T-helper 2 cell treated with Interferon-gamma antibody and Interleukin-4, amounts not matched to agents 100 ng/mL and 5 ng/mL, for 36 hours (primary cell): ENCODE results near the gene CDK3. TPM values are rescaled to one million over a fixed set of nuclear protein-coding genes. Genes with fewer than 3 reads are reported as not detected.

ENCODE experiments used
- intact Hi-C: fragments of 100-400 bp; cut with micrococcal nuclease; formaldehyde crosslinking; loops from one replicate; pipeline ENCODE4 v1.15.1; 2023
- total RNA-seq: library from RNA; stranded (reverse); gene quantifications from 2 replicates; pipeline ENCODE4 v1.2.3, GENCODE V29; 2022

The CDK3 gene
- total RNA-seq, 1 donor from 2014 or later: 6.7 TPM

DNA sequence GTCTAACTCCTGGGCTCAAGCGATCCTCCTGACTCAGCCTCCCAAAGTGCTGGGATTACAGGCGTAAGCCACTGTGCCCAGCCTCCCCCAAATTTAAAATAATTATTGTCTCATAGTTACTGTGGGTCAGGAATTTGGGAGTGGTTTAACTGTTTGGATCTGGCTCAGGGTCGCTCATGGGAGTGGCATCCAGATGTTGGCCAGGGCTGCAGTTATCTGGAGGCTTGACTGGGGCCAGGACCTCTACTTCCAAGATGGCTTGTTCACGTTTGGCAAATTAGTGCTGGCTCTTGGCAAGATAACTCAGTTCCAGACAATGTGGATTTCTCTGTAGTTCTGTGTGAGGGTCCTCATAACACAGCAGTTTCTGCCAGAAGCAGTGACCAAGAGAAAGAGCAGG is 13.6 kb upstream of the CDK3 start:
- intact Hi-C loops: no loop called here

DNA sequence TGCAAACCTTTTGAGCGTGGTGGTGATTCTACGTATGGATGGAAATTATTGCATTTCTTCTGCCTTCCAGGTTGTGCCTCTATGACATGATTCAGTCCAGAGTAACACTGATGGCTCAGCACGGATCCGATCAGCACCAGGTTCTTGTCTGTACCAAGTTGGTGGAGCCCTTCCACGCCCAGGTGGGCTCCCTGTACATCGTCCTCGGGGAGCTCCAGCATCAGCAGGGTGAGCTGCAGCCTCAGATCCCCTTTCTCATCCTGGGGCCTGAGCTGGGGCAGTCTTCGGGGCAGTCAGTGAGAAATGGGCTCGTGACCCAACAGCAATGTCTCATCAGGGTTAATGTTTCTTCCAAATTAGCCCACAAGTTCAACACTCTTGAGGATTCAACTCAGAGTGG is 9.3 kb upstream of the CDK3 start:
- intact Hi-C loops: no loop called here

DNA sequence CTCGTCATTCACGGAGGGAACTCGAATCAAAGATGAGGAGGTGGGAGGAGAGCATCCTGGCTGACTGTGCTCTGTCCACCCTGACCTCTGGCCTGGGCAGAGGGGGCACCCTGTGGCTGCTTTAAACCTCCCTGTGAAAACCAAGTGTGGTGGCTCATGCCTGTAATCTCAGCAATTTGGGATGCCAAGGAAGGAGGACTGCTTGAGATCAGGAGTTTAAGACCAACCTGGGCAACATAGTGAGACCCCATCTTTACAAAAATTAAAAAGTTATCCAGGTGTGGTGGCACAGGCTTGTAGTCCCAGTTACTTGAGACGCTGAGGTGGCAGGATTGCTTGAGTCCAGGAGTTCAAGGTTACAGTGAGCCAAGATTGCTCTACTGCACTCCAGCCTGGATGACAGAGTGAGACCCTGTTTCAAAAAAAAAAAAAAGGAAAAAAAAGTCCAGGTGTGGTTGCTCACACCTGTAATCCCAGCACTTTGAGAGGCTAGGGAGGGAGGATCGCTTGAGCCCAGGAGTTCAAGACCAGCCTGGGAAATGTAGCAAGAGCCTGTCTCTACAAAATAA is 5.8 kb upstream of the CDK3 start:
- intact Hi-C loops: no loop called here

DNA sequence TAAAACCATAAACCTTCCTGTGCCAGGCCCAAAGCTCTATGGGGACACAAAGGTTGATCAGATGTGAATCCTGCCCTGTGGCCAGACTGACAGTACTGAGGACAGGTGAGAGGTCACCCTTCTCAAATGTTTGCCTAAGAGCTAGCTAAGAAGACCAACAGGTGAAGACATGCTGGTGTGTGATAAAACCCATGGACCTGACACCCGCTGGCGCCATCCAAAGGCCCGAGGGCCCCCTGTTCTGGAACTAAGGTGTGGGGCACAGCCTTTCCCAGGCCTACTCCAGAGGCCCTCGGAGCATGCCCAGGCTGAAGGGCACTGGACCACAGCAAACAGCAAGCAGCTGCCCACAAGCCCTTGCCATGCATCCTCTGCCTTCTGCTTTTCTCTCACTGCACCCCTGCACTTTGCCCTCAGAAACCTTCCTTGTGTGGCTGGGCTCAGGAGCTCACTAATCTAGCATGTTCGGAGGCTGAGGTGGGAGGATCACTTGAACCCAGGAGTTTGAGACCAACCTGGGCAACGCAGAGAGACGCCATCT is 5.2 kb upstream of the CDK3 start:
- intact Hi-C loops: no loop called here

DNA sequence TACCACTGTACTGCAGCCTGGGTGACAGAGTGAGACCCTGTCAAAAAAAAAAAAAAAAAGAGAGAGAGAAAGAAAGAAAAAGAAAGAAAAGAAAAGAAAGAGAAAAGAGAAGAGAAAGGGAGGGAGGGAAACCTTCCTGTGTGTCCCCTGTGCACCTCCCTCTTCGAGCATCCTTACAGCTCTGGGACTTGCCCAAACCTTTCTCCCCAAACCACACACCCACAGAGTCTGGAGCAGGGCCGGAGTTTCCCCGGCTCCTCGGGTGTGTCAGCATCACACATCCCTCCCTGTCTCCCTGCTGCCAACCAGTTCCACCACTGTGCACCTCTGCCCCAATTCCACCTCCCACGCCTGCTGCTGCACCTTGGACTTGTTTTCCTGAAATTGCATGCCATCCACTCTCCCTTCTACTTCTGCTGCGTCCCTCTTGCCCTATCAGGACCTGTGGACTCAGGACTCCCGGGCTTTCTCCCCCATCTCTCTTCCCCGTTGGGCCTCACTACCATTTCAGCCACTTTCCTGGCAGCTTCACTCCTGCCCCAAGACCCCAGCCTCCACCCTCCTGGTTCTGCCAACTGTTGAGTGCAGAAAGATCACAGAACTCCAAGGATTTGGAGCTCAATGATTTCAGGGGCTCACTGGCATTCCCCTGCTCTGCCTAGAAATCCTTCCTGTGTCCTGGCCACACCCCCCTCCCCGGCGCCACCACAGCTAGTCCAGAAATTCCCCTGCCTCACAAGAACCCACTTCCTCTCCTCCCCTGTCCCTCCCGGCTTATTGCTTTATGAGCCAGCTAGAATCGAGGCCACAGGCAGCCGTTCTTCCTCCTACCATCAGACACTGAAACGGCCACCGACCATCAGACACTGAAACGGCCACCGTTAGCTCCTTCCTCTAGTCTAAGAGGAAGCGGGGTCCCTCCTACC is 3.7 kb upstream of the CDK3 start:
- intact Hi-C loops: no loop called here

DNA sequence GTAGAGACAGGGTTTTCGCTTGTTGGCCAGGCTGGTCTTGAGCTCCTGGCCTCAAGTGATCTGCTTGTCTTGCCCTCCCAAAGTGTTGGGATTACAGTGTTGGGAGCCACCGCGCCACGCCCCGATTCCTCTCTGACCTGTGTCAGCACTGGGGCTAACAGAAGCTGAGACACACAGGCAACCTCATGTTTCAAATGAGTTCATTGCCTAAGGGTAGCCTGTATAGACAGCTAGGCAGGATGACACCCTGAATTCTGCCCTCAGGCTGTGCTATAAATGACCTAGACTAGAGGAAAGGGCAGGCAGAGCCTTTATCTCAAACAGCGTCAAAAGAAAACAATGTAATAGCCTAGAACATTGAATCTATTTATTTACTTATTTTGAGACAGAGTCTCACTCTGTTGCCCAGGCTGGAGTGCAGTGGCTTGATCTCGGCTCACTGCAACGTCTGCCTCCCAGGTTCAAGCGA is 2.3 kb upstream of the CDK3 start:
- intact Hi-C loops: no loop called here

DNA sequence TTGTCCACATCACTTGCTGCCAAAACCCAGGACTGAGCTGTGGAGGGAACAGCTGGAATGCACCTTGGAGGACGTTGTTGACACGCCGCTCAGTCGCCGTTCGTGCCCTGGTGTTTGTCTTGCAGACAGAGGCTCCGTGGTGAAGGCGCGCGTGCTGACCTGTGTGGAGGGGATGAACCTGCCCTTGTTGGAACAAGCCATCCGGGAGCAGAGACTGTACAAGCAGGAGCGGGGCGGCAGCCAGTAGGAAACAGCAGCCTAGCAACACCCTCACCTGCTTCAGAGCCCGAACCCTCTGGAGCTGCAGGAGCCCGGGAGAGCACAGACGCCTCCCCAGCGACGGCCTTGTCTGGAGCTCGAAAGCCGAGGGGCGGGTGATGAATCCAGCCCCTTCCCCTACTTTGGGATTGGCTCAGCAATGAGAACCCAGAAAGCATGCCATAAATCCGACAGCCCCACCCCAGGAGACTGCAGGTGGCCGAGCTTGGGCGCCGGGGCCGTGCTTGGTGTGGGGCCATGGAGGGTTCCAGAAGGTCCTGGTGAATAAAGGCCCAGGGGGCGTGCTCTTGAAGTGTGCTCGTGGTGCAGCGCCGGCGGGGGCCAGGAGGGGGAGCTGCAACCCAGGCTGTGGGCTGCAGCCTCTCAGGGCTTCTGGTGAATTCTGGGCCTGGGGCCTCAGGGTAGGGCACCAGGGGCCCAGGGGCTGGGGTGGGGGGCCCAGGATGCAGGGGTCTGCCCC is 470 bp upstream of the CDK3 start:
- intact Hi-C loops: no loop called here

DNA sequence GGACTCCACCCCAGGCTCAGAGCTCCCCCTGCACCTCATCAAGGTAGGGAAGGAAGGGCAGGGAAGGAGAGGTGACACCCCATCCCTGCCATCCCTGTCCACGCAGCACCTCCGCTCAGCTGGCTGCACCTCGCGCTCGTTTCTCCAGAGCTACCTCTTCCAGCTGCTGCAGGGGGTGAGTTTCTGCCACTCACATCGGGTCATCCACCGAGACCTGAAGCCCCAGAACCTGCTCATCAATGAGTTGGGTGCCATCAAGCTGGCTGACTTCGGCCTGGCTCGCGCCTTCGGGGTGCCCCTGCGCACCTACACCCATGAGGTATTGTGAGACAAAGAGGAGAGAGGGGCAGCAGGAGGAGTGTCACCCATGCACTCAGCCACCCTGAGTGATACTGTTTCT is 1.4 kb downstream of the CDK3 start:
- intact Hi-C loops: no loop called here

DNA sequence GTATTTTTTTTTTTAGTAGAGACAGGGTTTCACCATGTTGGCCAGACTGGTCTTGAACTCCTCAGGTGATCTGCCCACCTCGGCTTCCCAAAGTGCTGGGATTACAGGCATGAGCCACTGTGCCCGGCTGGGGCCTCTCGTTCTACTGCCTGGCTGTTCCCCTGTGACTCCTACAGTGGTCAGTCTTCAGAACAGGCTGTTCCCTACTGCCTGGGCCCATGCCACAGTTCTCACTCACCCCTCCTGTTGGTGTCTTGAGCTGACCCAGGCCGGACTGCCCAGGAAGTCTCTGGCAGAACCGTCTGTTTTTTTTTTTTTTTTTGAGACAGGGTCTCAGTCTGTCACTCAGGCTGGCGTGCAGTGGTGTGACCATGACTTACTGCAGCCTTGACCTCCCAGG is 3.3 kb downstream of the CDK3 start:
- intact Hi-C loops: no loop called here

DNA sequence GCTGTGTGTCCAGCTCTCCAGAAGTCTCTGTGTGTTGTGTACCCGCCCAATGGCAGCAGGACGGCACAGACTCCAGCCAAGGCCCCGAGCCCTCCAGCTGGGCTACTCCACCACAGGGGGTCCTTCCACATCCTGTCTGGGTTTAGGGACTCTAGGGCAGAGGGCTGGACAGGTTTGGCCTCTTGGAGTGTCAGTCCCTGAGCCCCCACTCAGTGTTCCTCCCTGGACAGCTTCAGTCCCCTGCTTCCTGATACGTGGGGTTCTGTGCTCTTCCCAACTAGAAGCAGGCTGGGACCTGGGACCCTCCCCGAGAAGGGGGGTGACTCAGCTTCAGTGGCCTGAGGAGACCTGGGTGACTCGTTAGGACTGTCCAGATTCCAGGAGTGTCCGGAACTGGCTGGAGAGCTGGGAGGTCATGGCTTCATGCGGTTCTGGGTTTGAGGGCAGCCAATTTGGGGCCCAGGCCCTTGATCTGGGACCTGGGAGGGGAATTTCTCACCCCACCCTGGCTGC is 4.2 kb downstream of the CDK3 start:
- intact Hi-C loops: loop anchor here (1.0 kb wide), 1 partner anchor 100 kb away; no protein-coding TSS in a partner anchor

DNA sequence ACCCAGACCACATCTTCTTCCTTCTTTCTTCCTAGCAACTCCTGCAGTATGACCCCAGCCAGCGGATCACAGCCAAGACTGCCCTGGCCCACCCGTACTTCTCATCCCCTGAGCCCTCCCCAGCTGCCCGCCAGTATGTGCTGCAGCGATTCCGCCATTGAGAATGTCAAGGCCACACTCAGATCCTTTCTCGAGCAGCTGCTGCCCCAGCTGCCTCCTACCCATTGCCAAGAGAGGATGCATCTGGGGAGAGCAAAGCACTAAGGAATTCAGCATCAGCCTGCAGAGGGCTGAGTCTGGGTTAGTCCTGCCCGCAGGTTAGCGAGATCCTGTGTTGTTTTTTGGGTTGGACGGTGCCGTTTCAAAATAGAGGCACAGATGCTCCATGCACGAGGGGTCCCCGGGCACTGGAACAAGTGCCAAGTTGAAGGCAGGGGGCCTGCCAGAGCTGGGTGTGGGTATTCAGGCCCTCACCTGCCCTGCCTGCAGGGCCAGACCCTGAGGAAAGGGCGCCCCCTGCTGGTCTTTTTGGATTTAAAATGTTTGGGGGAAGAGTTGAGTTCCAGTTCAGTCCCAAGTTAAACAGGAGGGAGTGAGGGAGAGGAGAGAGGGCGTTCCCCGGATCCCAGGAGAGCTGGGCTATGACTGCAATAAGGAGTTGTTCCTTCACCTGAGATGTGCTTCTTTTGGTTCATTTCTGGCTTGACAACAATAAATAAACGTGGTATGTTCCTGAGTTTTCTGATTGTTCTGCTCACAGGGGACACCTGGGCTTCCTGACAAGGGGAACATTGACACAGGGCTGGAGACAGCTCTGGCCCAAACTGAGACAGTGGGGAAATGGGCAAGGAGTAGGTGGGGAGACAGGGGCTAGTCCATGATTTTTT is 4.9 kb downstream of the CDK3 start:
- intact Hi-C loops: loop anchor here (1.0 kb wide), 1 partner anchor 100 kb away; no protein-coding TSS in a partner anchor

DNA sequence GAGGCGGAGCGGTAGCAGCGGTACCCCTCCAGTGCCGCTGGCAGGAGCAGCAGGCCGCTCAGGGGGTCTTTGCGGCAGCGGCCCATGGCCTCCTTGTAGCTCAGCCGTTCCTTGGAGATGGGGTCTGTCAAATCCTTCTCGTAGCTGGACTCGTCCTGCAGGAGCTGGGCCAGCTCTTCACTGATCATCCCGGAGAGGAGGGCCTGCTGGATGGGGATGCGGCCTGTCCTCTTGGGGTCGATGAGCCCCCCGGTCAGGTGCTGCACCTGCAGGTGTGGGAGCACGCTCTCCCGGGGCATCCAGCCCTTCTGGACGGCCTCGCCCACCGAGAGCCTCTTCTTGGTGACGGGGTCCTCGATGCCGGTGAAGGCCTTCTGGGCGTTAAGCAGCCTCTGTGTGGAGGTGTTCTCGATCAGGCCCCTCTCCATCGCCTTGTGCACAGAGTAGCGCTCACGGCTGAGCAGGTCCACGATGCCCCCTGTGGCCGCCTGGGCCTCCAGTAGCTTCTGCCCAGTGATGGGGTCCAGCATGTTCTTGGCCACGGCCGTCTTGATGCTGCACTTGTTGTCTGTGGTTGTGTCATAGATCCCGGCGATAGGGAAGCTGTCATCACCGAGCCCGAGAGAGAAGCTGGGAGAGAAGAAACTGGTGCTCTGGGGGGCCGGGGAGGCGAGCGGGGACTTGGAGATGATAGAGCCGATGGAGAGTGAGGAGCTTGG is 6.6 kb downstream of the CDK3 start:
- intact Hi-C loops: no loop called here

DNA sequence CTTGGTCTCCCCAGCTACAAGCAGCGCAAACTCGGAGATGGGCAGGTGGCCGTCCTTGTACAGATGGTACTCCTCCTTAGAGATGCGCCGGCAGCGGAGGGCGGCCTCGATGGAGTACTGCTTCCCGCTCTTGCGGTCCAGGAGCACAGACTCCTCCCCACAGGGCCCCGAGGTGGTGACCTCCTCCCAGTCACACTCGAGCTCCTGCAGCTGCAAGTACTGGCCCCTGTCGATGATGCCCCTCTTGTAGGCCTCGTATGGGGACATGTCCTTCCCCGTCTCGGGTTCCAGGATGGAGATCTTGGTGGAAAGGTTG is 7.2 kb downstream of the CDK3 start:
- intact Hi-C loops: no loop called here

DNA sequence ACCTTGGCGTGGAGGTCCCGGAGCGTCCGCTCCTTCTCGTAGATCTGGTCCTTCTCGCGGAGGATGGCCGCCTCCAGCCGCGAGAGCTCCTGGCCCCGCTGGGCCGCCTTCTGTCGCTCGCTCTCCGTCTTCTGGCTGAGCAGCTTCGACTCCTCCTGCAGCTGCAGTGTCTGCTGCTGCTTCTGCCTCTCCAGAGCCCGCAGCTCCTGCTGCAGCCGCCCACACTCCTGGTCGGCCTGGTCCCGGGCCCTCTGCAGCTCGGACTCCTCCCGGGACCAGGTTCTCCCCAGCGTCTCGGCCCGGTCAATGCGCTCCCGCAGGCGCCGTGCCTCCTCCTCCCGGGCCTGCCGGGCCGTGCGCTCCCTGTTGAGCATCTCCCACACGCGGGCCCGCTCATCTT is 7.6 kb downstream of the CDK3 start:
- intact Hi-C loops: no loop called here

DNA sequence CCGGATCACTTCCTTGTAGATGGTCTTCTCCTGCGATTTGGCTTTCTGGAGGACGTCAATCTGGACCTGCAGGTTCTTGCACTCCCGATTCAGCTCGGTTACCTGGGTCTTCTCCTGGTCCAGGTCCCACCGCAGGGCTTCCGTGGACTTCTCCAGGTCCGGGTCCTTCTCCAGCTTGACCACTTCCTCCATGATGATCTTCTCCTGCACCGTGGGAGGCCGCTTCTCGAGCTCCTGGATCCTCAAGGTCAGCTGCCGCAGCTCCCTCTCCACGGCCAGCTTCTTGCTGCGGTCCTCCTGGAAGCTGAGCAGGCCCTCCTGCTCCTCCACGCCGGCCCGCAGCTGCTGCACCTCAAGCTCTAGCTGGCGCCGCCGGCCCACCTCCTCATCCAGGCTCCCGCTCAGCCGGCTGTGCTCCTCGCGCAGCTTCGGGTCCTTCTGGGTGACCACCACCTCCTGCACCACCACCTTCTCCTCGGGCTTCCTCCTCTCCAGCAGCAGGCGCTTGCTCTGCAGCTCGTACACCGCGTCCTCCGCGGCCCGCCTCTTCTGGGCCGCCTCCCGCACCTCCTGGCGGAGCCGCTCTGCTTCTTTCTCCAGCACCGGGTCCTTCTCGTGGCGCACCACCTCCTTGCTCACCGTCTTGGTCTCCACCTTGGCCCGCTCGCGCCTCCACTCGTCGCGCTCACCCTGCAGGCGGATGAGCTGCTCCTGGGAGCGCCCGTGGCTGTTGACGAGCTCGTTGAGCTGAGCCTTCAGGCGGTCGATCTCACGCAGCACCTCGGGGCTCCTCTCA is 8.2 kb downstream of the CDK3 start:
- intact Hi-C loops: no loop called here

DNA sequence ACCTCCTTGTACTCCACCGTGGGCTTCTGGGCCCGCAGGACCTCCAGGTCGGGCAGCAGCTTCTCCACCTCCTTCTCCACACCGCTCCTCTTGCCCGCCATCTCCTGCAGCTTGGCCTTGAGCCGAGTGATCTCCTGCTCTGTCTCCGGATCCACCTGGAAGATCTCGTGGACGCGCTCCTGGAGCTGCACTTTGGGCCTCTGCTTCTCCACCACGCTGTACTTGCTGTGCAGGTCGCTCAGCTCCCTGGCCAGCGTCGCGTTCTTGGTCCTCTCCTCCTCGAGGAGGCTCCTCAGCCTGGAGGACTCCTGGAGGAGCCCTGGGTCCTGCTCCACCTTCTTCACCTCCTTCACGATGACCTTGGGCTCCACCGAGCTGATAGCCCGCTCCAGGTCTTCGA is 8.8 kb downstream of the CDK3 start:
- intact Hi-C loops: no loop called here

DNA sequence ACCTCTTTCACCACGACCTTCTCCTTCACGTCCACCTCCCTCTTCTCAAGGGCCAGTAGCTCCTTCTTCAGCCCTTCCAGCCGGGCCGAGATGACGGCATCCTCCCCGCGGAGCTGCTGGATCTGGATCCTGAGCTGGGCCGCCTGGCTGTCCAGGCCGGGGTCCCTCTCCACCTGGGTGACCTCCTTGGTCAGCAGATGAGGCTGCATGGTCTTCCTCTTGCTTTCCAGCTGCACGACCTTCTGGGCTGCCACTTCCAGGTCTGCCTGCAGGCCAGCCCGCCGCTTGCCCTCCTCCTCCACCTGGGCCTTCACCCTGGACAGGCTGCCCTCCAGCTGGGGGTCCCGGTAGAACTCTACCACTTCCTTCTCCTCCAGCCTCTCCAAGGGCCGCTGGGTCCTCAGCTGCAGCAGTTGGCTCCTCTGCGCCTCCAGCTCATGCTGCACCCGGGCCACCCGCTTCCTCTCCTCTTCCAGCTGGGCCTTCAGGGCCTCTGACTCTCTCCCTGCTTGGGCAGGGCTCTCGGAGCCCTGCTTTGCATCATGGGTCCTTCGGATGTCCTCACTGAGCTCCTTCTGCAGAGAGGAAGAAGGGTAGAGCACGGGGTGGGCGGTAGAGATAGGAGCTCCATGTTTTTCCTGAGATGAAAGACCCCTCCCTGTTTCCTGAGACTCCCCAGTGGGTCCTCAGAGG is 9.5 kb downstream of the CDK3 start:
- intact Hi-C loops: no loop called here

DNA sequence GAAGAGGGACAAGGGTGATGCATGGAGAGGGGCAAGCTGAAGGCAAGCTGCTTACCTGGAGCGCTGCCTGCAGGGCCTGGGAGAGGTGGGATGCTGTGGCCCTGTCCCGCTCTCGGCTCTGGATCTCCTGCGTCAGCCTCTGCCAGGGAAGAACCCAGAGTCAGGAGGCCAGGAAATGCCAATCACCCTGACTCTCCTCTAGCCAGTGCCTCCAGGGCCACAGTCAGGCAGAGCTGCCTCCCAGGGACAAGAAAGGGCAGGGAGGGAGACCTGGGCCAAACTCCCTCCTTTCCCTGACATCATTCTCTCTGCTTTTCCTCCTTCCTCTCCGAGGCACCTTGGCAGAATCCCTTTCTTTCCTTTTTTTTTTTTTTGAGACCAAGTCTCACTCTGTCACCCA is 11.3 kb downstream of the CDK3 start:
- intact Hi-C loops: no loop called here
